OCI-LY7 (cell line): Measurements from ENCODE around the gene GPR52. TPM values are rescaled to one million over a fixed set of nuclear protein-coding genes. Genes with fewer than 3 reads are reported as not detected.

Source experiments
- BruUV-seq: library from RNA; stranded (reverse); fragments of 400-500 nt; replicated peaks from 2 replicates; lab custom pipeline; 2021; lab: Mats Ljungman, UMichigan
- CTCF ChIA-PET: fragments of 300-600 bp; sonication (Branson Sonifier 250); formaldehyde crosslinking; loops from one replicate; lab custom pipeline; 2022; ENCODE audit warnings: antibody characterized with exemption; ENCODE audit not compliant: unreplicated experiment; lab: Charles Lee
- POLR2A ChIA-PET: fragments of 300-600 bp; sonication (Branson Sonifier 250); formaldehyde crosslinking; loops from one replicate; lab custom pipeline; 2022; ENCODE audit warnings: antibody characterized with exemption; lab: Charles Lee
- DNase-seq: peaks from one replicate; pipeline ENCODE4 v3.0.0-alpha.2; 2015; ENCODE audit warnings: low spot score
- H2AFZ ChIP-seq: fragments of 200-600 bp; sonication (generic), shearing (Covaris generic); 2 replicates; pipeline ENCODE4 v1.6.1; 2014; ENCODE audit warnings: mild to moderate bottlenecking, antibody characterized with exemption, low read length, moderate library complexity
- H3K27ac ChIP-seq: fragments of 200-600 bp; sonication (generic); 2 replicates; pipeline ENCODE4 v1.5.1; 2014; ENCODE audit warnings: mixed run types, low read depth, mild to moderate bottlenecking, moderate library complexity, low read length, inconsistent platforms; ENCODE audit not compliant: poor library complexity, severe bottlenecking
- H3K36me3 ChIP-seq: fragments of 200-600 bp; sonication (generic); 2 replicates; pipeline ENCODE4 v1.6.1; 2014; ENCODE audit warnings: mild to moderate bottlenecking, antibody characterized with exemption, low read length, moderate library complexity, mixed read lengths; ENCODE audit not compliant: insufficient read depth
- H3K4me1 ChIP-seq: fragments of 200-600 bp; sonication (generic); 2 replicates; pipeline ENCODE4 v1.5.1; 2014; ENCODE audit warnings: mild to moderate bottlenecking, low read length; ENCODE audit not compliant: insufficient read depth, poor library complexity, severe bottlenecking
- H3K4me2 ChIP-seq: fragments of 200-600 bp; sonication (generic); 2 replicates; pipeline ENCODE4 v1.6.1; 2014; ENCODE audit warnings: mild to moderate bottlenecking, low read length
- H3K4me3 ChIP-seq: fragments of 200-600 bp; sonication (generic); 2 replicates; pipeline ENCODE4 v1.5.1; 2014; ENCODE audit warnings: mild to moderate bottlenecking, low read depth, low read length; ENCODE audit not compliant: poor library complexity, severe bottlenecking
- H3K79me2 ChIP-seq: fragments of 200-600 bp; sonication (generic); 2 replicates; pipeline ENCODE4 v1.6.1; 2016; ENCODE audit warnings: low read depth, mild to moderate bottlenecking, low read length, moderate library complexity, mixed read lengths; ENCODE audit not compliant: insufficient read depth
- H3K9me2 ChIP-seq: fragments of 200-600 bp; sonication (generic); 2 replicates; pipeline ENCODE4 v1.6.1; 2016; ENCODE audit warnings: mild to moderate bottlenecking, low read length, mixed read lengths; ENCODE audit not compliant: insufficient read depth
- H3K9me3 ChIP-seq: fragments of 200-600 bp; sonication (generic); 2 replicates; pipeline ENCODE4 v1.6.1; 2014; ENCODE audit warnings: mild to moderate bottlenecking, mixed run types, low read length, mixed read lengths
- H4K20me1 ChIP-seq: fragments of 200-600 bp; sonication (generic); 2 replicates; pipeline ENCODE4 v1.6.1; 2014; ENCODE audit warnings: mild to moderate bottlenecking, antibody characterized with exemption, low read length, moderate library complexity, mixed read lengths; ENCODE audit not compliant: insufficient read depth
- CTCF ChIP-seq: fragments of 200-600 bp; sonication (generic); conservative IDR thresholded peaks from 2 replicates; pipeline ENCODE4 v1.5.1; 2014; ENCODE audit warnings: mild to moderate bottlenecking, antibody characterized with exemption, low read length, moderate library complexity, mixed read lengths
- EZH2phosphoT487 ChIP-seq: fragments of 200-600 bp; sonication (generic); IDR thresholded peaks from 2 replicates; pipeline ENCODE4 v1.6.1; 2018; ENCODE audit warnings: low read depth, borderline replicate concordance, mild to moderate bottlenecking, mixed run types, antibody characterized with exemption, low read length, moderate library complexity, mixed read lengths
- intact Hi-C: fragments of 100-400 bp; cut with micrococcal nuclease; formaldehyde crosslinking; loops from one replicate; pipeline ENCODE4 v1.10.0; 2022; ENCODE audit not compliant: unreplicated experiment
- total RNA-seq, 2 experiments: library from RNA; depleted of rRNA in 1 of 2; stranded (reverse); fragments of >200 nt in 1 of 2; shearing (Covaris generic) in 1 of 2; gene quantifications; 2 replicates each; pipeline ENCODE4 v1.2.3, GENCODE V29; 2014 to 2022

GPR52 gene
- total RNA-seq, 2 experiments from 2014 or later, result 5.4 to 9.7 TPM

- intact Hi-C loops, result no loop called here
- H3K4me3 ChIP-seq, result no peak overlapping the region
- BruUV-seq, result no TSS peak
- no peaks in the 10 kb centered on the region for H3K4me1 ChIP-seq
- 0 out of 2 replicates have a peak, but pooled peaks cover 7% of the 10 kb centered on the region for H3K9me2 ChIP-seq
- H3K4me2 ChIP-seq, result no peak overlapping the region
- TF ChIP-seq EZH2phosphoT487, result no peak
- TF ChIP-seq CTCF, result no peak
- no peaks in the 10 kb centered on the region for H3K79me2 ChIP-seq
- no peaks in the 10 kb centered on the region for H4K20me1 ChIP-seq
- no peak overlapping the region for H3K27ac ChIP-seq
- H2AFZ ChIP-seq, result no peak overlapping the region
- ChIA-PET CTCF (no interaction called here), POLR2A (interaction anchor here (1.5 kb wide), 1 partner anchor 165 kb away, joined by 5 read pairs; no protein-coding TSS in a partner anchor)
- no peaks in the 10 kb centered on the region for H3K9me3 ChIP-seq
- no peaks in the 10 kb centered on the region for H3K36me3 ChIP-seq
- DNase-seq, result no peak
Observed at GRCh38 chr1:174428033-174428432, 19.7 kb upstream of the GPR52 start.

DNA sequence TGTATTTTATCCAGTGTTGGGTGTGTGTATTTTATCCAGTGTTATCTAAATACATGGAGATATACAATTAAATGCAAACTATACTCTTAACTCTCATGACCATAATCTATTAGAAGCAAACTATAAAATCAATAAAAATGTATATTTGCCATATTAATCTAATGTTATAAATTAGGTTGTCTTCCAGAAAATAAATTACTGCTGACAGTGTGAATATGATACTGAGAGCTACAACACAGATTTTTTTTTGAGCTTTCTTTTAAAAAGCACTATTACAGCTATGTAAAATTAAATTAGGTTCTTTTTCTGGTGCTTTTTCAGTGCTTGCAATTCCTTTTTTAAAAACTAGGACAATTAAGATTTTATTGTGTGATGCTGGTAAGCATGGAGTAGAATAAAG lies 19.0 kb upstream of the GPR52 start:
- Histone ChIP-seq H3K4me1 (no peaks in the 10 kb centered on the region), H4K20me1 (no peaks in the 10 kb centered on the region), H3K27ac (no peak overlapping the region), H3K4me3 (no peak overlapping the region), H2AFZ (no peak overlapping the region), H3K9me2 (no peaks in the 10 kb centered on the region), H3K36me3 (no peaks in the 10 kb centered on the region), H3K79me2 (no peaks in the 10 kb centered on the region), H3K4me2 (no peak overlapping the region), H3K9me3 (no peaks in the 10 kb centered on the region)
- ChIA-PET POLR2A (interaction anchor here (0.6 to 1.5 kb wide), 4 partner anchors 9 to 166 kb away, joined by 3 to 5 read pairs (median 4); no protein-coding TSS in a partner anchor), CTCF (no interaction called here)
- BruUV-seq, result no TSS peak
- no peak for DNase-seq
- intact Hi-C loops, result no loop called here
- TF ChIP-seq EZH2phosphoT487, result no peak
- TF ChIP-seq CTCF, result no peak

DNA sequence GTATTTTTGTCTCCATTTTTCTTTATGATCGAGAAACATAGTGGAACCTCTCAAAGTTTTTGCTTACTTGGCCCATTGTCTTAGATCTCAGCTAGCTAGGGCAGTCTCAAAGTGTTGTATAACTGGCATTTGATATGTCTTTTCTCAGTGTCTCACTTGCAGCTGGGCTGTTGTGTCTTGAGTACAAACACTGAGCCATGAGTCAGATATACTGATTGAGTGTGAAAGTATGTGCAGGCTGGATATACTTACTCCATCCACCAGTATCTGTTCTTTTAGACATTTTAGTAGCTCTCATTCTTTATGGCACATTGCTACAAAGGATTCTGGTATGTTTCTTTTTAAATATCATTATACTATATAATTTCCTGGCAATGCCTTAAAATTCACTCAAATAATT lies 14.3 kb upstream of the GPR52 start:
- no peaks in the 10 kb centered on the region for H3K9me2 ChIP-seq
- H3K36me3 ChIP-seq, result no peaks in the 10 kb centered on the region; the same call in 1 of the 2 replicates
- no peak overlapping the region for H3K4me2 ChIP-seq
- no peak overlapping the region for H3K4me3 ChIP-seq
- H3K27ac ChIP-seq, result no peak overlapping the region
- CTCF ChIA-PET, result no interaction called here
- POLR2A ChIA-PET, result interaction anchor here (0.5 kb wide), 1 partner anchor 476 kb away, joined by 5 read pairs; no protein-coding TSS in a partner anchor
- no TSS peak for BruUV-seq
- no peaks in the 10 kb centered on the region for H3K4me1 ChIP-seq
- H3K79me2 ChIP-seq, result no peaks in the 10 kb centered on the region
- no peak for DNase-seq
- no peaks in the 10 kb centered on the region for H4K20me1 ChIP-seq
- intact Hi-C loops, result no loop called here
- H2AFZ ChIP-seq, result no peak overlapping the region
- no peak for TF ChIP-seq CTCF
- TF ChIP-seq EZH2phosphoT487, result no peak
- no peaks in the 10 kb centered on the region for H3K9me3 ChIP-seq
